8988T (cell line): Measurements from ENCODE around the gene OR10H5.
"Not testable (repeated sequence)": the region's sequence is repeated elsewhere in the genome, so short reads cannot be mapped to it uniquely, and the experiment has no call there.

Experiments used
- DNase-seq: peaks from one replicate; pipeline ENCODE4 v3.0.0; 2011

The OR10H5 gene, protein sequence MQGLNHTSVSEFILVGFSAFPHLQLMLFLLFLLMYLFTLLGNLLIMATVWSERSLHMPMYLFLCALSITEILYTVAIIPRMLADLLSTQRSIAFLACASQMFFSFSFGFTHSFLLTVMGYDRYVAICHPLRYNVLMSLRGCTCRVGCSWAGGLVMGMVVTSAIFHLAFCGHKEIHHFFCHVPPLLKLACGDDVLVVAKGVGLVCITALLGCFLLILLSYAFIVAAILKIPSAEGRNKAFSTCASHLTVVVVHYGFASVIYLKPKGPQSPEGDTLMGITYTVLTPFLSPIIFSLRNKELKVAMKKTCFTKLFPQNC

GRCh38 chr19:15787611-15788155 is at the start of gene OR10H5:
TSS of gene OR10H5 (plus strand) at chr19:15787661. CDS start at chr19:15794049, 6,388 bp downstream.
- no peak for DNase-seq

DNA sequence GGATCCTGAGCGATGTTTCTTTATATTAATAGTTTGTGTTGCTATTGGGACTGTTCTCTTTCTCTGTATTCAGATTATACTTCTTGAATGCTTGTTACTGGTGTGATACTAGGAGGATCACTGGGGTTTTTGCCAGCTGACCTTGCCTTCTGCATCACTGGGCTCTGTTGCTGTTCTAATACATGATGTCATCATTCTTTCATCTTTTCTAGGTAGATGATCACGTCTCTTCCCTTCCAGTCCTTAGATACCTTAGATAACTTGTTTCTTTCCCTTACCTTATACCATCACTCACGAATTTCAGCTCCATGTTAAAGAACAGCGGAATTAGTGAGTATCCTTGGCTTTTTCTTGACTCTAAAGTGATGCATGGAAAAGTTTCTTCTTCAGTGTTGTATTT is 49.7 kb upstream of the OR10H5 start, which contains the start of gene OR10H3:
Gene OR10H3 (plus strand): TSS at position 264 of the 400 bp plus-strand sequence. CDS start 3,408 bp downstream, outside the sequence.
- DNase-seq, result no peak

GRCh38 chr19:15740785-15741184 is 46.7 kb upstream of the OR10H5 start:
- no peak for DNase-seq

DNA sequence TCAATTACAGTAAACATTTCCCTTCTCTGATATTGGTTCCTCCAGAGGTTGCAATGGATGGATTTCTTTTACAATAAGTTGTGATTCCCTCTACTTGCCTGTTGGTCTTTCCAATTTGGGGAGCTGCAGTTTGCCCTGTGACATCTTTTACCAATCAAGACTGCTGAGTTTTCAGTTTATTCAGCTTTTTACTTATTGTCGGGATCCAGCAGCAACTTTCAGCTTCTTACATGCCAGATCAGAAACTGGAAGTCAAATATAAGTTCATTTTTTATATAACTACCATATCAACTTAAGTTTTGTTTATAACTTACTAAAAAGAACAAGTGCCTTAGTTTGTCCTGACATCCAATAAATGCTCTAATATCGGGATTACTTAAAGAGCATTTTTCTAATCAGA is 39.2 kb upstream of the OR10H5 start:
- DNase-seq, result no peak

DNA sequence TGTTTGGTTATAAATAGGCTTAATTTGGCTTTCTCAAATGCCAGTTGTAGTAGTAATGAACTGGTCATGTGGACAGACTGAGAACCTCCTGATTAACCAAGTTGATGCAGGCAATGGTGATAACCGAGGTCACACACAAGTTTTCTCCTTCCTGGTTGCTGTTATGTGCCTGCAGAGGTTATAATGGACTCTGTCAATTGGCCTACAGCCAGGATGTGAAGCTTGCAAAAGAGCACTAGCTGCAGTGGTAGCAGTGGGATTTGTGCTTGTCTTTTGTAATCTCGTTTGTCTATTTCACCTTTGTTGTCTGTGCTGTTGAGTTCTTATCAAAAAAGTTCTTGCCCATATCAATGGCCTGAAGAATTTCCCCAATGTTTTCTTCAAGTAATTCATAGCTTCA is 29.1 kb upstream of the OR10H5 start:
- no peak for DNase-seq

GRCh38 chr19:15759962-15760565 is 27.4 kb upstream of the OR10H5 start:
- DNase-seq, result no peak

DNA sequence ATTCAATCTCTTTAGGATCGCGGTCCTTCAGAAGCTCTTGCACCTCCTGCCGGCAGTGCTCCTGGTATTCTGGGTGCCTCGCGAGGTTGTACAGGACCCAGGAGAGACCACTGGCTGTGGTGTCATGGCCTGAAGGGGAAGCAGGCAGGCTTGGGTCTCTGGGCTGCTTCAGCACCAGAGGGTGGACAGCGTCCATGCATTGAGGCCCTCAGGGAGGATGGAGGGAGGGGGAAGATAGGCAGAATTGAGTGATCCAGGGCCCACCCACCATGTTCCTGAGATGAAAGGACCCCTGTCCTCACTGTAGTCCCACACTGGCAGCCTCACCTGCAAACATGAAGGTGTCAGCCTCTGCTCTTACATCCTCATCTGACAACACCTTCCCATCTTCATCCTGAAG is 17.9 kb upstream of the OR10H5 start:
- no peak for DNase-seq

- not testable (repeated sequence) for DNase-seq
These were observed 13.3 kb upstream of the OR10H5 start for GRCh38 chr19:15774159-15774558.

DNA sequence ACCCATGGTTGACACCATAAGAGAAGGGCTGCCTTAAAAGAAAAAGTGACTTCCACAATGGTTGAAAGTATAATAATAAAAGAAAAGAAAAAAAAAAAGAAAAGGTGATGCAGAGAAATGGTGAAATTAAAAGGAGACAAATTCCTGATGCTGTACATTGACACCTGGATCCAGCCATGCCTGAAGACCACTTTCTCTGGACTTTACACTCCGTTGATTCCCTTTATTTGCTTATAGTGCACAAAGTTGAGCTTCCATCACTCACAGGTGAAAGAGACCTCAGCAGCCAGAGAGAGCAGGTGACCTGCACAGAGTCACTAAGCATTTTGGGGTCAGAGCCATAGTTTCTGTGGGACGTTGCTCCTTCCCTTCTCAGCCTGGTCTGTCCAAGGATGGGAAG is 12.2 kb upstream of the OR10H5 start:
- no peak for DNase-seq

DNA sequence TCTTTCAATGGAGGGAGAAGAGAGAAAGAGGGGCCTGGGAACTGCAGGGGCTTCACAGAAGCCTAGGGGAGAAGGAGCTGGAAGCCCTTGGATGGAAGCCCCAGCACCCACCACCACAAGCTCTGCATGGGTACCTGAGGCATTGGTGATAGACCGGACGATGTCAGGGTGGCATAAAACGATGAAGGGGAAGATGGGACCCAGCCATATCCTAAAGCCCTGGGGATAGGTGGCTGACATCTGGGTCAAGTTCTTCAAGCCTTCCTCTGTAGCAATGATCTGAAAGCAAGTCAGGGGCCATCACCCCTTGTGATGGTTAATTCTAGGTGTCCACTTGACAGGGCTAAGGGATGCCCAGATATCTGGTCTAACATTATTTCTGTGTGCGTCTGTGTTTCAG is 11.2 kb upstream of the OR10H5 start:
- DNase-seq, result no peak

GRCh38 chr19:15776991-15777970 is 10.2 kb upstream of the OR10H5 start:
- no peak for DNase-seq

- no peak for DNase-seq
These were observed 7.5 kb upstream of the OR10H5 start for GRCh38 chr19:15779756-15780476.

- DNase-seq, result no peak
These were observed 6.6 kb upstream of the OR10H5 start for GRCh38 chr19:15780610-15781418.

GRCh38 chr19:15781661-15782060 is 5.8 kb upstream of the OR10H5 start:
- DNase-seq, result no peak

DNA sequence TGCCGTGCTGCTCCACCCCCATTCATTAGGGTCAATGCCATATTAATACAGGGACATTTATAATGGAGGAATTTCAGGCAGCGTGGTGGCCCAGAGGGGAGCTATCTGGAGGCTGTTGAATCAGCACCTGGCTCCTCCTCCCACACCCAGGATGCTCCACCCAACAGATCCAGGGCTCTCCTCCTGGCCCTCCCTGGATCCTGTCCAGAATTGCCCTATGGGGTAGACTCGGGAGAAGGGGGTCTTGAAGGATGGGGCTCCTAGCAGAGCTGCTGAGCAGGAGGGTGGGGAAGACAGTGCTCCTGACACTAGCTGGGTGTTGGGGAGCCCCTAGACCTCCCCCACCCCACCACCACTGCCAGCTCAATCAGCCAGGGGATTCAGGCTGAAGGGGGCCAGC is 5.2 kb upstream of the OR10H5 start:
- no peak for DNase-seq

DNA sequence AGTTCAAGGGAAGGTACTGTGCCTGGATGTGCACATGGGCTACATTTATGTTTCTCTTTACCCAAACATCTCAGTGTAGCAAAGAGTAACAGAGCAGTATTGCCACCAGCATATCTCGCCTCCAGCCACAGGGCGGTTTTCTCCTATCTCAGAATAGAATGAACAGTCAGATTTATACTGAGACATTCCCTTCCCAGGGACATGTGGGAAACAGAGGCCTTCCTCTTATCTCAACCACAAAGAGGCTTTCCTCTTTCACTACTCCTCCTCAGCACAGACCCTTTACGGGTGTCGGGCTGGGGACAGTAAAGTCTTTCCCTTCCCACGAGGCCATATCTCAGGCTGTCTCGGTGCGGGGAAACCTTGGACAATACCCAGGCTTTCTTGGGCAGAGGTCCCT is 4.6 kb upstream of the OR10H5 start:
- not testable (repeated sequence) for DNase-seq

DNA sequence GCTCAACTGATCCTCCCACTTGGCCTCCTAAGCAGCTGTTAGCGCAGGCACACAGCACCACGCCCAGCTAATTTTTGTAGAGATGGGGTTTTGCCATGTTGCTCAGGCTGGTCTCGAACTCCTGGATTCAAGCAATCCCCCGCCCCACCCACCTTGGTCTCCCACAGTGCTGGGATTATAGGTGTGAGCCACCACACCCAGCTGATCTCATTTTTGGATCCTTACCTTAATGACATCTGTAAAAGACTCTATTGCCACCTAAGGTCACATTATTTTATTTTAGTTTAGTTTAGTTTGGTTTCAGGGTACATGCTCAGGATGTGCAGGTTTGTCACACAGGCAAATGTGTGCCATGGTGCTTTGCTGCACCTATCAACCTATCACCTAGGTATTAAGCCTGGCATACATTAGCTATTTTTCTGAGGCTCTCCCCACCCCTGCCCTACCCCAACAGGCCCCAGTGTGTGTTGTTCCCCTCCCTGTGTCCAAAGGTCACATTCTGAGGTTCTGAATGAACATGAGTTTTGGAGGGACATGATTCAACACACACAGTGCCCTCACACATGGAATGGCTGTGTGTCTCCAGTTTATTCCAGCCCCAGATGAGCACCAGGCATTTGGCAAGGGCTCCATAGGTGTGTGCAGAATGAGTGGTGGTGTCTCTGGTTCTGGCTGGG is 1.3 kb downstream of the OR10H5 start:
- no peak for DNase-seq

- no peak for DNase-seq
These were observed 2.6 kb downstream of the OR10H5 start for GRCh38 chr19:15790096-15790495.

GRCh38 chr19:15794279-15794678 is 6.8 kb downstream of the OR10H5 start:
- not testable (repeated sequence) for DNase-seq

GRCh38 chr19:15810335-15810734 is 22.9 kb downstream of the OR10H5 start:
- DNase-seq, result no peak

GRCh38 chr19:15811476-15811875 is 24.0 kb downstream of the OR10H5 start:
- no peak for DNase-seq
